Bronchial epithelial cell (primary cell): ENCODE data around the gene JADE2. TPM values are rescaled to one million over a fixed set of nuclear protein-coding genes. Genes with fewer than 3 reads are reported as not detected.
"Not testable (repeated sequence)": the region's sequence is repeated elsewhere in the genome, so short reads cannot be mapped to it uniquely, and the experiment has no call there.

ENCODE experiments used
- DNase-seq: peaks from one replicate; pipeline ENCODE4 v3.0.0-alpha.2; 2010; ENCODE audit warnings: low read depth
- FAIRE-seq: peaks from 2 replicates; lab custom pipeline; 2011; peaks lifted over from hg19 to GRCh38; lab: Jason Lieb, UNC
- H3K27me3 ChIP-seq: 2 replicates; pipeline ENCODE4 v1.5.1; 2011; ENCODE audit warnings: low read length; ENCODE audit not compliant: control insufficient read depth, insufficient read depth
- H3K36me3 ChIP-seq: 2 replicates; pipeline ENCODE4 v1.5.1; 2011; ENCODE audit warnings: low read length; ENCODE audit not compliant: control insufficient read depth, insufficient read depth
- H3K4me3 ChIP-seq: 2 replicates; pipeline ENCODE4 v1.5.1; 2011; ENCODE audit warnings: mild to moderate bottlenecking, low read depth, low read length, control low read depth
- CTCF ChIP-seq: IDR thresholded peaks from 2 replicates; pipeline ENCODE4 v1.5.1; 2011; ENCODE audit warnings: mild to moderate bottlenecking, moderate library complexity, low read length, control low read depth, inconsistent platforms; ENCODE audit not compliant: insufficient read depth, severe bottlenecking
- total RNA-seq: library from RNA; depleted of rRNA; stranded (reverse); fragments of >200 nt; gene quantifications from 2 replicates; pipeline ENCODE4 v1.2.1, GENCODE V29; 2014

The JADE2 gene
- total RNA-seq, 1 donor from 2014 or later = 17.1 TPM

DNA sequence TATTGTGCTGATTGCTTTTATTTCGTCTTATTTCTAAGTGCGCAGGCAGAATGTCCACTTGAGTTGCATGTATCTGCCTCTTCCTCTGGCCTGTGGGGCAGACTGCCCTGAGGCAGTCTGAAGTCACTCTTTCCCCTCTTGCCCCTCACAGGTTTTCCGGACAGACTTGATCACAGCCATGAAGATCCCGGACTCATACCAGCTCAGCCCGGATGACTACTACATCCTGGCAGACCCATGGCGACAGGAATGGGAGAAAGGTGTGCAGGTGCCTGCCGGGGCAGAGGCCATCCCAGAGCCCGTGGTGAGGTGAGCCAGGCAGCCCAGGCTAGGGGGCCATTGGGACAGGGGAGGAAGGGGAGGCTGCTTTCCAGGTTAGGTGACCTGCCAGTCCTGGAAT lies 26.4 kb downstream of the JADE2 start:
- FAIRE-seq (no peak), DNase-seq (peak; percentile 56)
- TF ChIP-seq CTCF = no peak
- no peaks in the 10 kb centered on the region for H3K27me3 ChIP-seq
- H3K36me3 ChIP-seq = peaks cover 8% of the 10 kb centered on the region
- H3K4me3 ChIP-seq = no peak overlapping the region

DNA sequence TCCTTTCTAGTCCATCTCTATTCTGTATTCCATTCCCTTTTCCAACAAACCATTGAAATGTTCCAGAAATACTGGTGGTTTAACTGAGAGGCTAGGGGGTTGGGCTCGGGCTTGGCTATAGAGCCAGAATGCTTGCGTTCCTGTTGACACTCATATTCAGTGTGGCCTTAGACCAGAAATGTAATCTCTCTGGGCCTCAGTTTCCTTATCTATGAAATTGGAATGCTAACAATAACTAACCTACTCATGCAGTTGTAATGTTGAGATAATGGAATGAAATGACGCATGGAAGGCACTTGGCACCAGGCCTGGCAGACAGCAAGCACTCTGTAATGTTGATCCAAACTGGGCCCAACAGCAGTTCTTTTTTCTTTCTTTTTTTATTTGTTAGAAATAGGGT lies 26.8 kb downstream of the JADE2 start:
- H3K4me3 ChIP-seq = no peak overlapping the region
- peak; percentile 88 for DNase-seq
- peaks cover 8% of the 10 kb centered on the region for H3K36me3 ChIP-seq
- TF ChIP-seq CTCF = no peak
- no peak for FAIRE-seq
- no peaks in the 10 kb centered on the region for H3K27me3 ChIP-seq

DNA sequence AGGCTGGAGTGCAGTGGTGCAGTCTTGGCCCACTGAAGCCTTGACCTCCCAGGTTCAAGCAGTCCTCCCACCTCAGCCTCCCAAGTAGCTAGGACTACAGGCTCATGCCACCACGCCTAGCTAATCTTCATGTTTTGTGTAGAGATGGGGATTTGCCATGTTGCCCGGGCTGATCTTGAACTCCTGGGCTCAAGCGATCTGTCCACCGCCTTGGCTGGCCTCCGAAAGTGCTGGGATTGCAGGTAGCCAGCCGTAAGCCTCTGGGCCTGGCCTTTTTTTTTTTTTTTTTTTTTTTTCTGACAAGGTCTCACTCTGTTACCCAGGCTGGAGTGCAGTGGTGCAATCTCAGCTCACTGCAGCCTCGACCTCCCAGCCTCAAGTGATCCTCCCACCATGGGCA lies 27.2 kb downstream of the JADE2 start:
- DNase-seq, FAIRE-seq, H3K36me3 ChIP-seq, H3K27me3 ChIP-seq, H3K4me3 ChIP-seq: not testable (repeated sequence)

DNA sequence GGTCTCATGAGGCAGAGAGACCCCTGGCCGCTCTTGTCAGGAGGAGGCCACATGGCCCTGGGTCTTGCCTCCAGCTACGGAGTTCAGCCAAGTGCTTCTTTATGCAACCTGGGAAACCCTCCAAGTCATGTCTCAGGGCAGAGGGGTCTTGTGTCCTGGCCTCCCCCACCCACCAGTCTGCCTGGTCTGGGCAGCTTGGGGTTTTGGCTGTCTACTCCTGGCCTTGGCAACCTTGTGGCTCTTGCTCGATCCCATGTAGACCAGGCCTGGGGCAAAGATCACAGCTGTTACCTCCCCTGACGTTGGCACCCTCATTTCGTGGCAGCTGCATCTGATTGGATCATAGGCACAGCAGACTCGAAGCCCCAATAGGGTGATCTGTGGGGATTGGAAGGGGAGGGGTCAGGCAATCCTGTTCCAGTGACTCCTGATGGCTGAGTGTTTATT lies 28.4 kb downstream of the JADE2 start:
- Histone ChIP-seq H3K4me3 (no peak overlapping the region), H3K27me3 (no peaks in the 10 kb centered on the region), H3K36me3 (peaks cover 6% of the 10 kb centered on the region)
- DNase-seq (no peak), FAIRE-seq (no peak)
- TF ChIP-seq CTCF = no peak

DNA sequence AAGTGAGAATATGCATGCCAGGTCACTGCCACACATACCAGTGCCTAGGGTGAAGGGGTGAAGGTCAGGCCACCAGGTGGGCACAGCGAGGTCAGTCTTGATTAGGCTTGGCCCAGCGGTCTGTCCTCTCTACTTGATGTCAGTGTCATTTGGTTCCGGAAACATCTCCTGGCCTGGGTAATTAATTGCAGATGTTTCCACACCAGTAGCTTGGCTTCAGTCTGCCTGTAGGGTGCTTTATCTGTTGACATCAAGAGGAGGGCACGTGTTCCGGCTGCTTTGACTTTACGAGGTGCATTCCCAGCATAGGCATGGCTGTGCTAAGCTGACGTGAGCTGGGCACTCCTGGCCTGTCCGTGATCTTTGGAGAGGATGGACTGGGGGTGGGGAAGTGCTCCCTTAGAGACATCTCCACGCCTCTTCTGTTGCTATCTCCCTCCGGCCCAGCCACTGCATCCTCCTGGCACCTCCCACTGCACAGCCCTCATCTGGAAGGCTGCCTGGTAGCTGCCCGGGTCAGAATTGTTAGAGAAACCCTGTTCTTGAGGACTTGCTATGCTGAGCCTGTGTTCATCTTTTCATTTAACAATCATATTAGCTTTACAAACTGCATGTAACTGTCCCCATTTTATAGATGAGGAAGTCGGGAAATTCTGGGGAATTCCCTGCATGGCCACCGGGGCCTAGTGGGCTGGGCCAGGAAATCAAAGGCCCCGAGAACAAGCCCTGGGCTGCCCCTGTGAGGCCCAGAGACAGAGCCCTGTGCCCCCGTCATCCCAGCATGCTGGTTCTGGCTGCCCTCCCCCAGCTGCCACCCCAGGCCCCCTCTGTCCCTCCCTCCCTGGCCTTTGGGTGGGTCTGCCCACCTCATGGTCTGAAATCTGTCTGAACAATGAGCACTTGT lies 29.1 kb downstream of the JADE2 start:
- TF ChIP-seq CTCF = no peak
- no peak for FAIRE-seq
- H3K27me3 ChIP-seq = no peaks in the 10 kb centered on the region
- peak; percentile 14 for DNase-seq
- H3K4me3 ChIP-seq = no peak overlapping the region
- peaks cover 11% of the 10 kb centered on the region for H3K36me3 ChIP-seq

- Histone ChIP-seq H3K4me3 (no peak overlapping the region), H3K27me3 (no peaks in the 10 kb centered on the region), H3K36me3 (peaks cover 18% of the 10 kb centered on the region)
- TF ChIP-seq CTCF = no peak
- no peak for DNase-seq
- FAIRE-seq = no peak
These were observed 29.9 kb downstream of the JADE2 start for GRCh38 chr5:134555223-134555889.
